Karpas-422 (cell line): Measurements from ENCODE around the gene FN1. TPM values are rescaled to one million over a fixed set of nuclear protein-coding genes. Genes with fewer than 3 reads are reported as not detected.
A peak's percentile ranks its signal among the peaks of the same experiment; 100 is the strongest.

Source experiments
- DNase-seq: peaks from one replicate; pipeline ENCODE4 v3.0.0-alpha.2; 2015
- H2AFZ ChIP-seq: fragments of 200-600 bp; sonication (generic); 2 replicates; pipeline ENCODE4 v1.6.1; 2014; ENCODE audit warnings: antibody characterized with exemption, low read length, mixed read lengths
- H3K27ac ChIP-seq: fragments of 200-600 bp; sonication (generic); 2 replicates; pipeline ENCODE4 v1.5.1; 2014; ENCODE audit warnings: mild to moderate bottlenecking, low read length, moderate library complexity
- H3K27me3 ChIP-seq: fragments of 200-600 bp; sonication (generic); 2 replicates; pipeline ENCODE4 v1.6.1; 2014; ENCODE audit warnings: low read length, mixed read lengths
- H3K36me3 ChIP-seq: fragments of 200-600 bp; sonication (generic); 2 replicates; pipeline ENCODE4 v1.6.1; 2014; ENCODE audit warnings: low read length, mixed read lengths; ENCODE audit not compliant: insufficient read depth
- H3K4me1 ChIP-seq: fragments of 200-600 bp; sonication (generic); 2 replicates; pipeline ENCODE4 v1.6.1; 2014; ENCODE audit warnings: mild to moderate bottlenecking, low read length, mixed read lengths
- H3K4me2 ChIP-seq: fragments of 200-600 bp; sonication (generic); 2 replicates; pipeline ENCODE4 v1.6.1; 2014; ENCODE audit warnings: low read length, low read depth, mild to moderate bottlenecking; ENCODE audit not compliant: poor library complexity, severe bottlenecking
- H3K4me3 ChIP-seq: fragments of 200-600 bp; sonication (generic); 2 replicates; pipeline ENCODE4 v1.5.1; 2014; ENCODE audit warnings: mild to moderate bottlenecking, antibody characterized with exemption, low read length, mixed read lengths
- H3K79me2 ChIP-seq: fragments of 200-600 bp; sonication (generic); 2 replicates; pipeline ENCODE4 v1.6.1; 2014; ENCODE audit warnings: mild to moderate bottlenecking, low read length, mixed read lengths
- H3K9ac ChIP-seq: fragments of 200-600 bp; sonication (generic); 2 replicates; pipeline ENCODE4 v1.6.0; 2014; ENCODE audit warnings: low read length
- H3K9me2 ChIP-seq: fragments of 200-600 bp; sonication (generic), shearing (Covaris generic); replicated peaks from 2 replicates; pipeline ENCODE4 v1.6.0; 2014; ENCODE audit warnings: mild to moderate bottlenecking, low read length, moderate library complexity; ENCODE audit not compliant: insufficient read depth
- H3K9me3 ChIP-seq: fragments of 300-700, 200-600 bp; sonication (generic); 2 replicates; pipeline ENCODE4 v1.6.1; 2014; ENCODE audit warnings: low read length, mixed read lengths
- H4K20me1 ChIP-seq: fragments of 200-600 bp; sonication (generic); 2 replicates; pipeline ENCODE4 v1.6.1; 2014; ENCODE audit warnings: mild to moderate bottlenecking, antibody characterized with exemption, low read length, low read depth; ENCODE audit not compliant: insufficient read depth
- total RNA-seq: library from RNA; depleted of rRNA; stranded (reverse); fragments of >200 nt; shearing (Covaris generic); gene quantifications from 2 replicates; pipeline ENCODE4 v1.2.3, GENCODE V29; 2014; ENCODE audit warnings: low replicate concordance

The FN1 gene
- total RNA-seq, 1 experiment from 2014 or later, result 0.67 TPM

DNA sequence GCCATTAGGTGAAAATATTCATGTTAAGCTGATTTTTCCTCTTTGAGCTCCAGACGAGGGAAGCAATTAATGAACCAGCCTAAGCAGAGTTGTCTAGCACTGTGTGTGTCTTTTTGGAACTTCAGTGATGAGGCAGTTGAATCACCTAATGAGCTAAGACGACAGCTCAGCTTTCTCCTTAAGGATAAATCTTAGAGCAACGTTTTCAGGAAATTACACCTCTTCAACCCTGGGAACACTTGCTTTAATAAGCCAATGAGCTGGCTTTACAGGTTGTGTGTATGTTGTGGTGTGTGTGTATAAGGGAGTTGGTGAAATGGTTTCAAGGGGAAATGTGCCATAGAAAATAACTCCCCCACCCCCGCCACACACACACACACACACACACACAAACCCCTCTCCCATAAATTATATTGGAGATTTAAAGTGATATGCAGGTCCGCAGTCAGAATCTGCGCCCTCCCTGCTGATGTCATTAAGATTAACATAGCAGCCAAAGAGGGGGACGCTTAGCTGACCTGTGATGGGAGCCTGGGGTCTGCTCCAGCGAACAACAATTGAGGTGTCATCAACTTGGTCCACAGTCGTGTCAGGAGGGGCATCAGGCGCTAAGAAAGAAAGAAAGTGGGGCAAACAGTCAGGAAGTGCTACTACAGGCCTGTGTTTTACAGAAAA, 28.1 kb downstream of the FN1 start:
- Histone ChIP-seq H4K20me1 (no peaks in the 10 kb centered on the region), H2AFZ (no peak overlapping the region), H3K27ac (no peak overlapping the region), H3K9me2 (no peaks in the 10 kb centered on the region), H3K9ac (no peak overlapping the region), H3K4me3 (no peak overlapping the region), H3K9me3 (no peaks in the 10 kb centered on the region), H3K27me3 (no peaks in the 10 kb centered on the region), H3K4me1 (no peaks in the 10 kb centered on the region), H3K79me2 (no peaks in the 10 kb centered on the region), H3K4me2 (no peak overlapping the region), H3K36me3 (no peaks in the 10 kb centered on the region)
- no peak for DNase-seq

DNA sequence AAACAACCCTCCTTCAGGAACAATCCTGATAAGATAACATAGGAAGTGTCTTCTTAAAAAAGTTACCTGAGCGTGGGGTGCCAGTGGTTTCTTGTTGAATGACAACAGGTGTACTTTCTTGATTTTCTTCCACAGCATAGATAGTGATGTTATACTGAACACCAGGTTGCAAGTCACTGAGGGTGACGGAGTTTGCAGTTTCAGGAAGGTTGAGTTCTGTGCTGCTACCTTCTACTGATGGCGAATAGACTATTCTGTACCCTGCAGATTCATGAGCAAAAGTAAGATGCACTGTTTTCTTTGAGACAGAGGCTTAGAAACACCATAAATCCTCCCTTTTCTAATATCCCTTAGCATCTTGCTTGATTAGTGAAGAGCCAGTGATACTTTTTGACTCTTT, 28.8 kb downstream of the FN1 start:
- Histone ChIP-seq H3K4me3 (no peak overlapping the region), H3K4me1 (no peaks in the 10 kb centered on the region), H3K79me2 (no peaks in the 10 kb centered on the region), H3K27ac (no peak overlapping the region), H3K9me2 (no peaks in the 10 kb centered on the region), H3K4me2 (no peak overlapping the region), H3K27me3 (no peaks in the 10 kb centered on the region), H4K20me1 (no peaks in the 10 kb centered on the region), H3K9ac (no peak overlapping the region), H3K9me3 (no peaks in the 10 kb centered on the region), H2AFZ (no peak overlapping the region), H3K36me3 (no peaks in the 10 kb centered on the region)
- DNase-seq, result no peak

DNA sequence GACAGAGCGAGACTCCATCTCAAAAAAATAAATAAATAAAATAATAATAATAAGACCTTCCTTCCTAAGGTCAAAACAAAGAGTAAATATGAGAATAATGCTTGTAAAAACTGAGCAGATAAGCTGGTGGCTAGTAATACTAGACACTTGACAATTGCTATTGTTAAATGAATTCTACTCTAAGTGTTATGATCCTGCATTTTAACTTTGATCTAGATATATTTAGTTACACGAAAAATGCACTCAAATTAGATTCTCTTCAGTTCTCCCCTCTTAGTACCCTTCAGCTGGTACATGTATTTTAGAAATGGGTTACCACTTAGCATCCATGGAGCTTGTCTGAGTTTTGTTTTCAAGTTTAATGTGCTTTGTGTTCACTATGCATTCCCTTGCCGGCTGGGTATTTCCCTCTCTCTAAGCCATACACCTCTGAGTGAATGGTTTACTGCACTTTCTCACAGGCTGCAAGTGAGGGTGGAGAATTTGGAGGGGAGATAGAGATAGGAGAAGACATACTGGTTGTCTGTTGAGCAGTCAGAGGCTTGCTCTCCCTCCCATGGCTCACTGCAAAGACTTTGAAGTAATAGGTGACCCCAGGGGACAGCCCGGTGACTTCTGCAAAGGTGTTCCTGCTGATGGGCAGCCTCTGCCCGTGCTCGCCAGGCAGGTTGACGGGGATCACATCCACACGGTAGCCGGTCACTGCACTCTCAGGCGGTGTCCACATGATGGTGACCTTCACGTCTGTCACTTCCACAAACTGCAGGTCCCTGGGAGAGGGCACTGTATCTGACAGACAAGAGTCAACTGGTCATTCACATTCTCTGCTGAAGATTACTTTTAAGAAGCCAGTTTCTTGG, 29.9 kb downstream of the FN1 start:
- Histone ChIP-seq H3K79me2 (no peaks in the 10 kb centered on the region), H3K4me3 (no peak overlapping the region), H2AFZ (no peak overlapping the region), H3K4me2 (no peak overlapping the region), H3K9ac (no peak overlapping the region), H3K27ac (no peak overlapping the region), H4K20me1 (no peaks in the 10 kb centered on the region), H3K36me3 (no peaks in the 10 kb centered on the region), H3K4me1 (no peaks in the 10 kb centered on the region), H3K9me2 (no peaks in the 10 kb centered on the region), H3K27me3 (no peaks in the 10 kb centered on the region), H3K9me3 (no peaks in the 10 kb centered on the region)
- DNase-seq, result peak; percentile 27

DNA sequence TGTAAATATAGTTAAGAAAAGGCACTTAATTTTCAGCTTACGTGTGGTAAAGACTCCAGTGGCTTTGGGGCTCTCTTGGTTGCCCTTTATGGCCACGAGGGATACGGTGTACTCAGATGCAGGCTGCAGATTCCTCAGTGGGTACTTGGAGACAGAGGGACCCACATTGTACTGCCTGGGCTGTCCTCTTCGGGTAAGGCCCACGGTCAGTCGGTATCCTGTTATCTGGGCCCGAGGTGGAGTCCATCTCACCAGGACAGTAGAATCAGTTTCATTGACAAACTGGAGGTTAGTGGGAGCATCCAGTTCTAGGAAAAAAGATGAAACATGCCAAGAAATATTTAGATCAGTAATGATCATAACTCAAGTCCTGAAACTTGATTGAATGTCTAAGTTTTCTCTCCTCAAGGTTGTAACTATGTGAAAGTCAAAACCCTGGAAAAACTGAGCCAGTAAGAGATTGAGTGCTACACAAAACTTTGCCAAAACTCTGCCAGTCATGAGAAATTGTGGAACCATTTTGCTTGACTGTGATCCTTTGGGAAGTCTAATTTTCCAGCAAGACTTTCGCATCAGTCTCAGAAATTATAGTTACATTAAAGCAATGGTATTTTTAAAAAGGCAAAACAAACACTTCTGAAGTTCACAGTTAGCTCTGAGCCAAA, 31.4 kb downstream of the FN1 start:
- H3K27me3 ChIP-seq, result no peaks in the 10 kb centered on the region
- H4K20me1 ChIP-seq, result no peaks in the 10 kb centered on the region
- no peaks in the 10 kb centered on the region for H3K36me3 ChIP-seq
- peak; percentile 23 for DNase-seq
- no peak overlapping the region for H2AFZ ChIP-seq
- no peaks in the 10 kb centered on the region for H3K79me2 ChIP-seq
- H3K4me2 ChIP-seq, result no peak overlapping the region
- H3K9ac ChIP-seq, result no peak overlapping the region
- H3K4me1 ChIP-seq, result no peaks in the 10 kb centered on the region
- H3K27ac ChIP-seq, result no peak overlapping the region
- H3K4me3 ChIP-seq, result no peak overlapping the region
- no peaks in the 10 kb centered on the region for H3K9me3 ChIP-seq
- H3K9me2 ChIP-seq, result no peaks in the 10 kb centered on the region

DNA sequence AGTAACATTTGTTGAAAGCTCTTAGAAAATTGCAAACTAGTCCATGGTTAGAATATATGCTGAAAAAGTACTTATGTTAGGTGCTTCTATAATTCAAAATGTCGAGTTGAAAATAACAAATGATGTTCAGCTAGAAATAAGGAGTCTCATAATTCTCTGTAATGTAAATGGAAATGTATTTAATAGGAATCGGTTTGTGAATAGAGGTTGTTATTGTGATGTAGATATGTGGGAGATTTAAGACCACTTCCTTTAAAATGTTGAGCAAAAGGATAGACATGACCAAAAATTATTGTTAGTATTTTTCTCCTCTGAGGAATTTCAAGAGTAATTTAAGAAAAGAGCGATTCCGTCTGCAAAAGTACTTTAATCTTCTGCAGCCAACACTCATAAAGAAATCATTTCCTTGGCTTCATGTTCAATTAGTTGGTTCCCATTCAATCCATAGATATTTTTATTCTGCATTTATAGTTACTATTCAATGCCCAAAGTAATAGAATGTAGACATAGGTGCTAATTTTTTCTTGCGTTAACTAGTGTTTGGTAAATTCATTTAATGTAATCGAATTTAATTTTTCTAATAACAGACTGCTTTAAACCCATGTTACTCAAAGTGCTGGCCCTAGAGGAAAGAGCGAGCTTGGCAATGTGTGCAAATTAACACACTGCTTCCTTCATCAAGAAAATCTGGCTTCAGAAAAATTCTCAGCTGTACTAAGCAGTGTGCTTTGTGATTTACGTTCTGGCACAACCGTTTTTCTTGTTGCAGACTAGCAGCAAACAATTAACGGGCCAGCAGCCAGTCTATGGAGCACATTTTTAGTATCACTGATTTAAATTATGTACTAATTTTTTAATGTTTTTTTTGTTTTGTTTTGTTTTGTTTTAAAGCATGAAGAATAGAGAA, 32.2 kb downstream of the FN1 start:
- Histone ChIP-seq H4K20me1 (no peaks in the 10 kb centered on the region), H3K9me2 (no peaks in the 10 kb centered on the region), H3K4me2 (no peak overlapping the region), H3K9ac (no peak overlapping the region), H3K79me2 (no peaks in the 10 kb centered on the region), H2AFZ (no peak overlapping the region), H3K4me1 (no peaks in the 10 kb centered on the region), H3K27ac (no peak overlapping the region), H3K9me3 (no peaks in the 10 kb centered on the region), H3K27me3 (no peaks in the 10 kb centered on the region), H3K4me3 (no peak overlapping the region), H3K36me3 (no peaks in the 10 kb centered on the region)
- DNase-seq, result no peak

DNA sequence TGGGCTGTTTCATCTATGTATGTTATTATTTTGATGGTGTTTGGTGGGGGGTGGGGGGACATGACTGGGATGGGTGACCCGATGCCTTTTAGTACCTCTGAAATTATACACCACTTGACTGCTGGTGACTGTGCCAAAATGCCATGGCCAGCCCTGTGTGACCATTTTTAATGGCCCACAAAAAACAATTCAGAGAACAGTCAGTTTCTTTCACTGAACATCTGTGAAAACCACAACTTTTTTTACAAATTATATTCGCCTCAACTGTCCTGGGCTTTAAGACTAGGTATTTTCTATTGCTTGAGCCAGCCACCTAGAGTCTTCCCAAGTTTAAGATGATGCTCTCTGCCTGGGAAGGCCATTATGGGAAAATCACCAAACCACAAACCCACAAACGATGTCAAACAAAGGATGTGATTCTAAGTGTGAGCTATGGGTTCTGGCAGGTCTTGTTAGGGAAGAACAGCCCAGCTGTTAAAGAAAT, 33.9 kb downstream of the FN1 start:
- Histone ChIP-seq H3K27ac (no peak overlapping the region), H4K20me1 (no peaks in the 10 kb centered on the region)
- DNase-seq, result peak; percentile 33

DNA sequence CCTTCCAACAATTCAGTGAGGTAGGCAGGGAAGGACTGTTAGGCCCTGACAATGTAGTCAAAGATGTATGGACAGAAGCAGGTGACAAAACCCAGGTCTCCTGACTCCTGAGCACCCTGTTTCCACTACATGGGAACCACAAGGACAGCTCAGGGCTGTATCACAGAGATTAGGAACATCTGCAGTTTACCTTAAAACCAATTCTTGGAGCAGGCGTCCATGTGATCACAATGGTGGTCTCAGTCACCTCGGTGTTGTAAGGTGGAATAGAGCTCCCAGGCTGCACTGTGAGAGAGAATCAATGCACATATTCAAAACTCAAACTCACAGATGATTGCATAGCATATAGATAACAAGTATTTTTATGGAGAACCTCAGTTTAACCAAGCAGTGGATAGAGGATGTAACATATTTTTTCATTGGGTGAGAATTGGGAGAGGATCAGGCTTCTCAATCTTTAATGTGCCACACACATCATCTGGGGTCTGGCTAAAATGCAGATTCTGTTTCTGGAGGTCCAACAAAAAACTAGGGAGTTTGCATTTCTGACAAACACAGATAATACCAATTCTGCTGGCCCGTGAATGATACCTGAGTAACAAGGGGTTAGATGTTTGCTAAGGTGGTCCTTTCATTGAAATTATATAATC, 36.7 kb downstream of the FN1 start:
- no peaks in the 10 kb centered on the region for H3K36me3 ChIP-seq
- no peaks in the 10 kb centered on the region for H3K79me2 ChIP-seq
- no peaks in the 10 kb centered on the region for H3K9me2 ChIP-seq
- no peak overlapping the region for H3K4me3 ChIP-seq
- H3K4me2 ChIP-seq, result no peak overlapping the region
- H3K27me3 ChIP-seq, result no peaks in the 10 kb centered on the region
- no peaks in the 10 kb centered on the region for H4K20me1 ChIP-seq
- no peak overlapping the region for H3K27ac ChIP-seq
- H3K4me1 ChIP-seq, result no peaks in the 10 kb centered on the region
- no peak for DNase-seq
- no peak overlapping the region for H3K9ac ChIP-seq
- no peak overlapping the region for H2AFZ ChIP-seq
- no peaks in the 10 kb centered on the region for H3K9me3 ChIP-seq

More for the DNA sequence above, 33.9 kb downstream of the FN1 start:
- Histone ChIP-seq H3K4me3 (no peak overlapping the region), H3K36me3 (no peaks in the 10 kb centered on the region), H3K27me3 (no peaks in the 10 kb centered on the region), H2AFZ (no peak overlapping the region), H3K9me2 (no peaks in the 10 kb centered on the region), H3K9me3 (no peaks in the 10 kb centered on the region), H3K9ac (no peak overlapping the region), H3K79me2 (no peaks in the 10 kb centered on the region), H3K4me2 (no peak overlapping the region), H3K4me1 (no peaks in the 10 kb centered on the region)
